ENCODE measurements around the gene TMC5. TPM values are rescaled to one million over a fixed set of nuclear protein-coding genes. Genes with fewer than 3 reads are reported as not detected.
"Not testable (repeated sequence)": the region's sequence is repeated elsewhere in the genome, so short reads cannot be mapped to it uniquely, and the experiment has no call there.

TMC5 gene
- total and polyA plus RNA-seq, 2 donors from 2014 or later: 1.0 to 6.6 TPM

DNA sequence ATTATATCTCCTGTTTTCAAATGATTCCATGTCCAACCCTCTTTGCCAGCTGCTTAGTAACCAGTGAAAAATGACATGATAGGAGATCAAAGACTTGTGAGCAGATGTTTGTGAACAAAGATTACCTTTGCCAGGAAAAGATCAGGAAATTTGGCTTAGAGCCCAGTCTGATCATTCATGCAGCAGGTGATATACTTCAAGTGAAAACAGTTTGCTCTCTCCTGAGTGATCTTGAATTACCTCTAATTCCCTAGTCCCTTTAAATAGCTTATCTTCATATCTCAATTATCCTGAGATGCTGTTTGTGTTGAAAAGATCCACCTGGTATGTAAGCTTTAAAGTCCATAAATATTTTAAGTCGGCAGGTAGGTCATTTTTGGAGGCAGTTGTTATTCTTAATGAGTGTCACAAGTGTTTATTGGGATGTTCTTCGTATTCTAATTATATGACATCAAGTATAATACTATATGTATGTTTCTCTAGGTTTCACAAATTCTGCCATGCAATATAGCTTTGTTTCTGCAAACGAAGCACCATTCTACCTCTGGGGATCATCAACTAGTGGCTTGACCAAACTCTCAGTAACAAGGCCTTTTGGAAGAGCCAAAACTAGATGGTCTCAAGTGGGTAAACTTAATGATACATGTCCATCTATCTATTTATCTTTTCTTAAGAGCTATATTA lies 124.6 kb downstream of the TMC5 start:
- peak in 1 of 5 donors; percentile 21 for DNase-seq
- FAIRE-seq: no peak

DNA sequence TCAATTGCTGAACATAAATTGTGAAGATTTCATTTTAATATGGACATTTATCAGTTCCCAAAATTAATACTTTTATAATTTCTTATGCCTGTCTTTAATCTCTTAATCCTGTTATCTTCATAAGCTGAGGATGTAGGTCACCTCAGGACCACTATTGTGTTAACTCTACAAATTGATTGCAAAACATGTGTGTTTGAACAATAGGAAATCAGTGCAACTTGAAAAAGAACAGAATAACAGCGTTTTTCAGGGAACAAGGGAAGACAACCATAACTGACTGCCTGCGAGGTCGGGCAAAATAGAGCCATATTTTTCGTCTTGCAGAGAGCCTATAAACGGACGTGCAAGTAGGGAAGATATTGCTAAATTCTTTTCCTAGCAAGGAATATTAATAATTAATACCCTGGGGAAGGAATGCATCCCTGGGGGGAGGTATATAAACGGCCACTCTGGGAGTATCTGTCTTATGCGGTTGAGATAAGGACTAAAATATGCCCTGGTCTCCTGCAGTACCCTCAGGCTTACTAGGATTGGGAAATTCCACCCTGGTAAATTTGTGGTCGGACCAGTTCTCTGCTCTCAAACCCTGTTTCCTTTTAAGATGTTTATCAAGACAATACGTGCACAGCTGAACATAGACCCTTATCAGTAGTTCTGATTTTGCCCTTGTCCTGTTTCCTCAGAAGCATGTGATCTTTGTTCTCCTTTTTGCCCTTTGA lies 125.8 kb downstream of the TMC5 start:
- intact Hi-C loops (cut with DNase I); H3K4me1 ChIP-seq (ENCODE audit: control insufficient read depth in 2 of 3, insufficient read depth in 2 of 3, low read depth in 1 of 3, low read length in 3 of 3); FAIRE-seq; H3K27ac ChIP-seq (ENCODE audit: low read depth in 2 of 2, low read length in 2 of 2); H3K27me3 ChIP-seq (ENCODE audit: control insufficient read depth, insufficient read depth, low read length); H3K9ac ChIP-seq (ENCODE audit: low read length in 3 of 3); H3K4me3 ChIP-seq (ENCODE audit: low read length in 3 of 3); H3K36me3 ChIP-seq (ENCODE audit: control insufficient read depth in 2 of 3, insufficient read depth in 3 of 3, low read length in 3 of 3); DNase-seq; H3K9me3 ChIP-seq (ENCODE audit: control insufficient read depth in 2 of 3, insufficient read depth in 1 of 3, low read length in 3 of 3): not testable (repeated sequence)

More for the DNA sequence above, 124.6 kb downstream of the TMC5 start:
- no peak overlapping the region for H3K4me3 ChIP-seq (ENCODE audit: low read length in 3 of 3)
- no peaks in the 10 kb centered on the region for H3K27me3 ChIP-seq (ENCODE audit: control insufficient read depth, insufficient read depth, low read length)
- no peak overlapping the region for H3K27ac ChIP-seq (ENCODE audit: low read depth in 2 of 2, low read length in 2 of 2)
- no peak overlapping the region for H3K9ac ChIP-seq (ENCODE audit: low read length in 3 of 3)
- TF ChIP-seq, protein P1, sequence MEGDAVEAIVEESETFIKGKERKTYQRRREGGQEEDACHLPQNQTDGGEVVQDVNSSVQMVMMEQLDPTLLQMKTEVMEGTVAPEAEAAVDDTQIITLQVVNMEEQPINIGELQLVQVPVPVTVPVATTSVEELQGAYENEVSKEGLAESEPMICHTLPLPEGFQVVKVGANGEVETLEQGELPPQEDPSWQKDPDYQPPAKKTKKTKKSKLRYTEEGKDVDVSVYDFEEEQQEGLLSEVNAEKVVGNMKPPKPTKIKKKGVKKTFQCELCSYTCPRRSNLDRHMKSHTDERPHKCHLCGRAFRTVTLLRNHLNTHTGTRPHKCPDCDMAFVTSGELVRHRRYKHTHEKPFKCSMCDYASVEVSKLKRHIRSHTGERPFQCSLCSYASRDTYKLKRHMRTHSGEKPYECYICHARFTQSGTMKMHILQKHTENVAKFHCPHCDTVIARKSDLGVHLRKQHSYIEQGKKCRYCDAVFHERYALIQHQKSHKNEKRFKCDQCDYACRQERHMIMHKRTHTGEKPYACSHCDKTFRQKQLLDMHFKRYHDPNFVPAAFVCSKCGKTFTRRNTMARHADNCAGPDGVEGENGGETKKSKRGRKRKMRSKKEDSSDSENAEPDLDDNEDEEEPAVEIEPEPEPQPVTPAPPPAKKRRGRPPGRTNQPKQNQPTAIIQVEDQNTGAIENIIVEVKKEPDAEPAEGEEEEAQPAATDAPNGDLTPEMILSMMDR (IDR thresholded peaks at IDR 0.05; ENCODE audit: borderline replicate concordance, extremely low read depth, insufficient read depth): no peak
- H3K9me3 ChIP-seq (ENCODE audit: control insufficient read depth in 2 of 3, insufficient read depth in 1 of 3, low read length in 3 of 3): no peaks in the 10 kb centered on the region
- no peaks in the 10 kb centered on the region for H3K4me1 ChIP-seq (ENCODE audit: control insufficient read depth in 2 of 3, insufficient read depth in 2 of 3, low read depth in 1 of 3, low read length in 3 of 3)
- peaks cover 0 to 4% (median 2%) of the 10 kb centered on the region in 3 donors for H3K36me3 ChIP-seq (ENCODE audit: control insufficient read depth in 2 of 3, insufficient read depth in 3 of 3, low read length in 3 of 3)
- intact Hi-C loops (cut with DNase I): no loop called here

DNA sequence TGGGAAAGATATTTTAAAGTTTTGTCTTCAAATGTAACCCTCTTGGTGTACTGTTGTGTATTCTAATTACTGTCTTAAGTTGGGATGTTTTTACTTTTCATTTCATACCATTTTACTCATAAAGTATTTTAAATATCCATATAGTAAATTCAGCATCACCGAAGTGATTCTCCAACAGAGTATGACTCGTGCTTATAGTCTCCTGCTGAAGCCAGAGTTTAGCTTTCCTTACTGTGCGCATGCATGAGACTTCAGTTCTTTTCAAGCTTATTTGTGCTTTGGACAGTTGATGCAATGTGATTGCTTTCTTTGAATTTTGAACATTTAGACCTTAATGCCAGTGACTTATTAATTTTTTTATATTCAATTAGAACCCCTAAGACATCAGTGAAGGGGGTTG lies 130.5 kb downstream of the TMC5 start:
- Histone ChIP-seq H3K4me1 (ENCODE audit: control insufficient read depth in 2 of 3, insufficient read depth in 2 of 3, low read depth in 1 of 3, low read length in 3 of 3) (no peaks in the 10 kb centered on the region), H3K9me3 (ENCODE audit: control insufficient read depth in 2 of 3, insufficient read depth in 1 of 3, low read length in 3 of 3) (no peaks in the 10 kb centered on the region), H3K36me3 (ENCODE audit: control insufficient read depth in 2 of 3, insufficient read depth in 3 of 3, low read length in 3 of 3) (peaks cover 2 to 4% (median 2%) of the 10 kb centered on the region in 3 donors), H3K27ac (ENCODE audit: low read depth in 2 of 2, low read length in 2 of 2) (no peak overlapping the region), H3K27me3 (ENCODE audit: control insufficient read depth, insufficient read depth, low read length) (no peaks in the 10 kb centered on the region), H3K4me3 (ENCODE audit: low read length in 3 of 3) (no peak overlapping the region), H3K9ac (ENCODE audit: low read length in 3 of 3) (no peak overlapping the region)
- TF ChIP-seq, protein P1 (IDR thresholded peaks at IDR 0.05; ENCODE audit: borderline replicate concordance, extremely low read depth, insufficient read depth): no peak
- DNase-seq (no peak), FAIRE-seq (no peak)
- intact Hi-C loops (cut with DNase I): no loop called here

Other genes starting within 250 kb of the TMC5 start
- gene SYT17, start 249.6 kb upstream of the TMC5 start, total RNA-seq: 5.8 TPM
- 8.8 TPM for gene SYT17, start 249.6 kb upstream of the TMC5 start, polyA plus RNA-seq (ENCODE audit: insufficient read depth, low read depth, low replicate concordance)
- gene CLEC19A, start 132.2 kb upstream of the TMC5 start, total RNA-seq: not detected
- not detected for gene CLEC19A, start 132.2 kb upstream of the TMC5 start, polyA plus RNA-seq (ENCODE audit: insufficient read depth, low read depth, low replicate concordance)
- 48.2 TPM for gene GDE1, start 104.2 kb downstream of the TMC5 start, total RNA-seq
- 54.7 TPM for gene GDE1, start 104.2 kb downstream of the TMC5 start, polyA plus RNA-seq (ENCODE audit: insufficient read depth, low read depth, low replicate concordance)
- gene CCP110, start 106.1 kb downstream of the TMC5 start, total RNA-seq: 14.5 TPM
- 3.5 TPM for gene CCP110, start 106.1 kb downstream of the TMC5 start, polyA plus RNA-seq (ENCODE audit: insufficient read depth, low read depth, low replicate concordance)
- 63.5 TPM for gene VPS35L, start 137.8 kb downstream of the TMC5 start, total RNA-seq
- gene VPS35L, start 137.8 kb downstream of the TMC5 start, polyA plus RNA-seq (ENCODE audit: insufficient read depth, low read depth, low replicate concordance): 42.4 TPM

All from kidney (tissue), 14 donors.